ENCODE measurements around the gene GPR143. TPM values are rescaled to one million over a fixed set of nuclear protein-coding genes. Genes with fewer than 3 reads are reported as not detected.

Gene GPR143
- total and polyA plus RNA-seq, 10 of the 15 experiments (the other 5 are each of a cell fraction or from before 2014, with no cell fraction given), result 0.05 to 0.31 (median 0.15) TPM; not detected in 5

DNA sequence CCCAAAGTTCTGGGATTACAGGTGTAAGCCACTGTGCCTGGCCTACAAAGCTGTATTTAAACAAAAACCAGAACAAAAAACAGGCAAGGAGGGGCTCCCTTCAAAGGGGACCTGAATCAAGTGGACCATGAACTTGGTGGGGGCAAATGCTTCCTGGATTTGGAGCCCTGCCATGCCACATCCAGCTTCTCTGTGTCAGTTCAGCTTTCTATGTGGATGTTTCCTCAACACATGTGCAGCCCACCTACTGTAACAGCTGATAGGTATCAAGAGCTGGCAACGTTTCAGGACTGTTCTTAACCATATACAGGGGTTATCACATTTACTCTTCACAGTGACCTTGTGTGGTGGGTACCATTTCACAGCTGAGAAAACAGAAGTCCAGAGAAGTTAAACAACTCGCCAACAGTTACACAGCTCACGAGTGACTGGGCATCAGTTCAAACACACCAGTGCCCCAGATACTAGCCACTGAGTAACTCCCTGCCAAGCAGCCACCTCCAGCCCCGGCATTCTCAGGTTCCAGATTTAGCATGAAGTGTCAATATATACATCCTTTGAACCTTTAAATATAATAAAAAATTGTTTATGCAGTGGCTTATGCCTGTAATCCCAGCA, 7.5 kb downstream of the GPR143 start (continued):
- TF ChIP-seq, protein P1, sequence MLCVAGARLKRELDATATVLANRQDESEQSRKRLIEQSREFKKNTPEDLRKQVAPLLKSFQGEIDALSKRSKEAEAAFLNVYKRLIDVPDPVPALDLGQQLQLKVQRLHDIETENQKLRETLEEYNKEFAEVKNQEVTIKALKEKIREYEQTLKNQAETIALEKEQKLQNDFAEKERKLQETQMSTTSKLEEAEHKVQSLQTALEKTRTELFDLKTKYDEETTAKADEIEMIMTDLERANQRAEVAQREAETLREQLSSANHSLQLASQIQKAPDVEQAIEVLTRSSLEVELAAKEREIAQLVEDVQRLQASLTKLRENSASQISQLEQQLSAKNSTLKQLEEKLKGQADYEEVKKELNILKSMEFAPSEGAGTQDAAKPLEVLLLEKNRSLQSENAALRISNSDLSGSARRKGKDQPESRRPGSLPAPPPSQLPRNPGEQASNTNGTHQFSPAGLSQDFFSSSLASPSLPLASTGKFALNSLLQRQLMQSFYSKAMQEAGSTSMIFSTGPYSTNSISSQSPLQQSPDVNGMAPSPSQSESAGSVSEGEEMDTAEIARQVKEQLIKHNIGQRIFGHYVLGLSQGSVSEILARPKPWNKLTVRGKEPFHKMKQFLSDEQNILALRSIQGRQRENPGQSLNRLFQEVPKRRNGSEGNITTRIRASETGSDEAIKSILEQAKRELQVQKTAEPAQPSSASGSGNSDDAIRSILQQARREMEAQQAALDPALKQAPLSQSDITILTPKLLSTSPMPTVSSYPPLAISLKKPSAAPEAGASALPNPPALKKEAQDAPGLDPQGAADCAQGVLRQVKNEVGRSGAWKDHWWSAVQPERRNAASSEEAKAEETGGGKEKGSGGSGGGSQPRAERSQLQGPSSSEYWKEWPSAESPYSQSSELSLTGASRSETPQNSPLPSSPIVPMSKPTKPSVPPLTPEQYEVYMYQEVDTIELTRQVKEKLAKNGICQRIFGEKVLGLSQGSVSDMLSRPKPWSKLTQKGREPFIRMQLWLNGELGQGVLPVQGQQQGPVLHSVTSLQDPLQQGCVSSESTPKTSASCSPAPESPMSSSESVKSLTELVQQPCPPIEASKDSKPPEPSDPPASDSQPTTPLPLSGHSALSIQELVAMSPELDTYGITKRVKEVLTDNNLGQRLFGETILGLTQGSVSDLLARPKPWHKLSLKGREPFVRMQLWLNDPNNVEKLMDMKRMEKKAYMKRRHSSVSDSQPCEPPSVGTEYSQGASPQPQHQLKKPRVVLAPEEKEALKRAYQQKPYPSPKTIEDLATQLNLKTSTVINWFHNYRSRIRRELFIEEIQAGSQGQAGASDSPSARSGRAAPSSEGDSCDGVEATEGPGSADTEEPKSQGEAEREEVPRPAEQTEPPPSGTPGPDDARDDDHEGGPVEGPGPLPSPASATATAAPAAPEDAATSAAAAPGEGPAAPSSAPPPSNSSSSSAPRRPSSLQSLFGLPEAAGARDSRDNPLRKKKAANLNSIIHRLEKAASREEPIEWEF (IDR thresholded peaks at IDR 0.05; ENCODE audit: insufficient replicate concordance, low read depth, low read length), result no peak
- no peak for TF ChIP-seq IKZF2 (IDR thresholded peaks at IDR 0.05)
- no peak for TF ChIP-seq SPI1 (IDR thresholded peaks at IDR 0.05; ENCODE audit: borderline replicate concordance, insufficient read depth, low read depth, low read length)
- TF ChIP-seq TCF3 (IDR thresholded peaks at IDR 0.05; ENCODE audit: borderline replicate concordance, insufficient read depth, low read depth, low read length), result no peak
- TF ChIP-seq E2F4 (IDR thresholded peaks at IDR 0.05; ENCODE audit: low read depth, low read length), result no peak
- no peak for TF ChIP-seq NBN (IDR thresholded peaks at IDR 0.05)
- no peak for TF ChIP-seq ZSCAN29 (IDR thresholded peaks at IDR 0.05)
- no peak for TF ChIP-seq ZBED1 (IDR thresholded peaks at IDR 0.05; ENCODE audit: borderline replicate concordance)
- no peak for TF ChIP-seq SP1 (IDR thresholded peaks at IDR 0.05; ENCODE audit: low read depth, low read length)

Measured in GM12878 (cell line).